Measurements from ENCODE around the gene WDCP.

- TF ChIP-seq TARDBP (IDR thresholded peaks at IDR 0.05), result no peak
- TF ChIP-seq BHLHE40 (IDR thresholded peaks at IDR 0.05; ENCODE audit: borderline replicate concordance), result no peak
- no peak for TF ChIP-seq L3MBTL2 (conservative IDR thresholded peaks at IDR 0.05)
- no peak for TF ChIP-seq FOXM1 (IDR thresholded peaks at IDR 0.05; ENCODE audit: borderline replicate concordance)
- TF ChIP-seq HDGF (IDR thresholded peaks at IDR 0.05; ENCODE audit: borderline replicate concordance), result no peak
- no peak for TF ChIP-seq ARNT (IDR thresholded peaks at IDR 0.05)
- TF ChIP-seq SUZ12 (IDR thresholded peaks at IDR 0.05), result no peak
These were observed 39.8 kb upstream of the WDCP start for GRCh38 chr2:24087032-24087431.
